T-helper 22 cell (primary cell): Measurements from ENCODE around the gene RAB37.

Experiments used
- DNase-seq: peaks from one replicate; pipeline ENCODE4 v3.0.0-alpha.2; 2020; ENCODE audit warnings: low read depth

Gene RAB37

DNA sequence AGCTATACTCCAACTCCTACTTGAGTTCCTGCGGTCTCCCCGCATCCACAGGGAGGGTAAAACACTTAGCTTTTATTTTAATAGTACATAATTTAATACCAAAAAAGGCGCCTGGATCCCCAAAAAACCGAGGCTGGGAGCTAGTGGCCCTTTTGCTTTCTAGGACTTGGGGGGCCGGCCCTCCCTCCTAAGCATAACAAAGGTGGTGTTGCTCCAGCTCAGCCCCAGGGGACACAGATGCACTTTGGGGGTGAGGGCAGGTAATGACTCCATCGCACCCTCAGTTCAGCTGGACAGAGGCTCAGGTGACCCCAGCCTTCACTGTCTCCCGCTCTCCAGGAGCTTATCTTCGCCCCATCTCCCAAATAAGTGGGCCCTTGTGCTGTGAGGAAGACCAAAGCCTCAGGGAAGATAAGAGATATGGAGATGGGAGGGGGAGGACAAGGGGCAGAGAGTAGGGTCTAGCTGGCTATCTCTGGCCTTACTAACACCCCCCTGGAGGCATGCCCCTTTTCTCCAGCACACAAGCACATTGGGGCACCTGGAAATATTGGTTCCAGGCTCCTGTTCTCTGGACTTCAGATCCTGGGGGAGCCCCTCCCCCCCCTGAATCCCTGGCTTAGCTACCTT, 8.6 kb downstream of the RAB37 start:
- no peak for DNase-seq

DNA sequence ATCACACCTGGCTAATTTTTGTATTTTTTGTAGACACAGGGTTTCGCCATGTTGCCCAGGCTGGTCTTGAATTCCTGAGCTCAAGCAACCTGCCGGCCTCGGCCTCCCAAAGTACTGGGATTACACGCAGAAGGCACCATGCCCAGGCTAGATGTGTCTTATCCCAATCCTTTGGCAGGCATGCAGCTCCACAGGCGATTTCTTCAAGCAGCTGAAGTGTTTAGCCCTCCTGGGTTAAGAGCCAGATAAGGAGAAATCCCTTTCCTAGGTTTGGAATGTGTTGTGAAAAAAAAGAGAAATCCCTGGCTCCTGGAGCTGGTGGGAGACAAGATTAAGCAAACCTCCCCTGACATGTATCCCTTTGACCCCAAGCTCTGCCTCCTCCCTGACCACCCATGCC, 9.3 kb downstream of the RAB37 start:
- no peak for DNase-seq

- DNase-seq, result no peak
Observed at GRCh38 chr17:74746922-74747321, 9.9 kb downstream of the RAB37 start.

- DNase-seq, result no peak
Observed at GRCh38 chr17:74748279-74748528, 11.1 kb downstream of the RAB37 start.

GRCh38 chr17:74748529-74749278, 11.6 kb downstream of the RAB37 start, which contains the start of gene NHERF1:
Gene NHERF1 (plus strand): TSS chr17:74748628. CDS start chr17:74748847, 219 bp downstream.
- DNase-seq, result peak; percentile 90

DNA sequence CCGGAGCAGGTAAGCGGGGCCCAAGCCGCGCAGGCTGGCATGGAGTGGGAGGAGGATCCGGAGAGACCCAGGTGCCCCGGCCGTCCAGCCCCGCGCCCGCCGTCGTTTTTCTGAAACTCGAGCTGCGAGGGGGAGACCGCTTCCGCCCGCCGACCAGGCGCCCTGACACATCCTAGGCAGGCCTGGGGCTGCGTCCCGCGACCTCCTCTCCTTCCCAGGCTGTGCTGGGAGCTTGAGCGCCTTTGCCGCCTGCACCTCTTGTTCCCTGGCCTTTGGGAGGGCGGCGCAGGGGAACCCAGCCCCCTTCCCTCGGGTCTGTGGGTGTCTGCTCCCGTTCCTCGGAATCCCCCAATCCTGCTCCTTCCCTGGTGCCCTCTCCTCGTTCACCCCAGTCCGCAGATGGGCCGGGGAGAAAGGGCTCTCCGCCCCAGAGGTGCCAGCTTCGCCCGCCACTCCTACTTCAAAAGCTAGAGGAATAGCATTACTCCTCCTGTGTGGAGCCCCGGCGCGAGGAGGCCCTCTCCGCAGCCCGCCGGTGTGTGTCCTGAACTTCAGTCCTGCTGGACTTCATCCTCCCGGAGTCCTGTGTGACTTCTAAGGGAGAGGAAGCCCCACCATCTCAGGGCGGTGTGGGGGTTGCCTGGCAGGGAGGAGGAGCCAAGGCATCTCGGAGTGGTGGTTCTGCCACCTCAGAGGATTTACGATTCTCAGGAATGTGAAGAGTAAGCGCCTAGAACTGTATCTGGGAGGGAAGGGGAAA, 12.4 kb downstream of the RAB37 start:
- no peak for DNase-seq

DNA sequence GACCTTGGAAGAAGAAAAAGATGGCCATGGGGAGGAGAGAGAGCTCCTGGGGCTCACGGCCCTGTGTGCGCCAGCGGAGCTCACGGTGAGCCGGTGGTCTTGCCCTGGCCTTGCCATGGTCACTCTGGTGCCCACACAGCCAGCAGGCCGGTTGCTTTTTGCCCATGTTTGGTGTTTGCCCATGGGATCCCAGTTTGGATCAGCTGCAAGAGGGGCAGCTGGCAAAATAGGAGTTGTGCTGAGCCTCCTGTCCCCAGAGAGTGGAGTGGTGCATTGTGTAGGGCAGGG, 12.9 kb downstream of the RAB37 start:
- no peak for DNase-seq

GRCh38 chr17:74750327-74751069, 13.4 kb downstream of the RAB37 start:
- no peak for DNase-seq

GRCh38 chr17:74752415-74752814, 15.4 kb downstream of the RAB37 start:
- DNase-seq, result no peak

DNA sequence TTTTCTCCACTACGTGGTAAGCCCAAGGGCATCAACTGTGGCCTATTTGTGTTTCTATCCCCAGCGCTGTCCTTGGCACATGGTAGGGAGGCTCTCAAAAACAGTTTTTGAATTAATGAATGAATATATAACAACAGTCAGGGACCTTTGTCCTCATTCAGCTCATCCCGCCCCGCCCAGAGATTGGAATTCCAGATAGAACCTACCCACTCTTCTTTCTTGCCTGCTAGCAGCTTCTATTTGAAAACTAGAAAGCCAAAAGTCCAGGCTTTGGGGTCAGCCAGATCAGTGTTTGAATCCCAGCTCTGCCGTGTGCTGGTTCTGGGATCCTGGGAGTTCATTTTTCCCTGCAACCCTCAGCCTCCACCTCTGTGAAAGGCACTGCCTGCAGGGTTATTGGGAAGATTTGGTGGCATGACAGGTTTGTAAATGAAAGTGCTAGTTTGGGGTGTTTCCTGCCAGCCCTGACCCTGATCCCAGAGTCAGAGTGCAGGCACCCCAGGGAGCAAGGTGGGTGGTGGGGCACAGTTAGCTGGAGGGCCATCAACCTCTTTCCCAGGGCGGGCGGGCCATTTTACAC, 15.9 kb downstream of the RAB37 start:
- no peak for DNase-seq

DNA sequence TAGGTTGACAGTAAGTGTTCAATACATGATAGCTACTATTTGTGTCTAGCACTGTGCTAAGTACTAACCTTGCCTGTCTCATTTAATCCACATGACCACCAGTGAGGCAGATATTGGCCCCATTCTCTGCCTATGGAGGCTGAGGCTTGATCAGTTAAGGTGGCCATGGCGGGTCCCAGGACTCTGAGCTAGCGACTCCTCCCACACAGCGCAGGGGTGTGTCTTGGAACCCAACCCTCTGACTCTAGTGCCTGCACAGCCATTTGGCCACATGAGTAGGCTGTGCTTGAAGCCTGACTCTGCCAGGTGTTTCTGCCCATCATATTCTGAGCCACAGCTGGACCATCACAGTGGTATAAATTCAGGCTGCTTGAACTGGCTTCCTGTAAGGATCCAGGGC, 17.8 kb downstream of the RAB37 start:
- DNase-seq, result no peak

DNA sequence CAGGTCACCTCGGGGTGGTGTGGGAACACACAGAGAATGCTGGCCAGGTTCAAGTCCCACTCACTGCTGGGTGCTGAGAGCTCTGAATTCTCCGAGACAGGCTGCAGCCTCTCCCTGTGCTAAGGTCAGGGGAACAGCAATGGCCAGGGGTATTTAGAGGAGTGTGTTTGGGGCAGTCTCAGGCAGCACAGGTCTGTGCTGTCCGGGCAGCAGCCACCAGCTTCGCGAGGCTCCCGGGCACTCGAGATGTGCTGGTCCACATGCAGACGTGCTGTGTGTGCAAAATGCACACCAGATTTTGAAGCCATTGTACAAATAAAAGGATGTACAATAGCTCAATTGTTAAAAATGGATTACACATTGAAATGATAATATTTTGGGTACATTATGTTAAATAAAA, 18.5 kb downstream of the RAB37 start:
- no peak for DNase-seq

- DNase-seq, result no peak
Observed at GRCh38 chr17:74756891-74757290, 19.8 kb downstream of the RAB37 start.

- DNase-seq, result no peak
Observed at GRCh38 chr17:74757502-74757901, 20.4 kb downstream of the RAB37 start.

DNA sequence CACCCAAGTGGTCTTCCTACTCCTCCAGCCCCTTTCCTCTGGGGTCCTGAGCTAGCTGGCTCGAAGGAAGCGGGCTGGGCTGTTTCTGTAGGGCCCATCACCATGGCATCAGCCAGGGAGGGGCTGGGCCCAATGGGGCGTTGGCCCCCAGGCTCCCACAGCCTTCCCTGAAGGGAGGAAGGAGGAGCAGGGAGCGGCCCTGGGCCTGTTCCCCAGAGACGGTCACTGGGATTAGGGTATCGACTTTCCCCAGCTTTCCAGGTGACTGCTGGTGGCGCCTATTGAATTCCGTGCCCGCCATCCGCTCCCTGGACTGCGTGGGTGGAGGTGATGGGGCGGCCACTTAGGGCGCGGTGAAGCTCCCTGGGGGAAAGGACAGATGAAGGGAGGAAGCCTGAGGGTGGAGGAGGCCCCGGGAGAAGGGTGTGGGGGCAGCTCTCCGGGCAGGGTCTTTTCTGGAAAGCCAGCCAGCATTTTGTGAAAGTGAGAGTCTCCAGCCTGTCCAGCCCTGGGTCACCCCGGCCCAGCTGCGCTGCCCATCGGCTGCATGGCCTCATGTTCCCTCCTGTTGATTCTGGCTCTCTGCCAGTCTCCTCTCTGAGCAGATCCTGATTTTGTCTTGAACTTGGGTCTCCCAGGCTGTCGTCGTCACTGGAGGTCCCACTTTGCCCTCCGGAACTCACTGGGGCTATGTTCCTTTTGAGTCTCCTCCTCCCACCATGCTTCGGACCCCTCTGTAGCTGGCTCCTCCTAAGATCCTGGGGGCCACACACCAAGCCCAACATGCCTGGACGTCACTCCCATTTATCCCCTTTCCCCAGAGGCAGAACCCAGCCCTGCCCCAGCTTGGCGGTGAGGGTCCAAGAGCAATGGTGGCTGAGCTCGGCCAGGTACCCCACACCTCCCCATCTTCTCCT, 21.1 kb downstream of the RAB37 start:
- DNase-seq, result no peak

DNA sequence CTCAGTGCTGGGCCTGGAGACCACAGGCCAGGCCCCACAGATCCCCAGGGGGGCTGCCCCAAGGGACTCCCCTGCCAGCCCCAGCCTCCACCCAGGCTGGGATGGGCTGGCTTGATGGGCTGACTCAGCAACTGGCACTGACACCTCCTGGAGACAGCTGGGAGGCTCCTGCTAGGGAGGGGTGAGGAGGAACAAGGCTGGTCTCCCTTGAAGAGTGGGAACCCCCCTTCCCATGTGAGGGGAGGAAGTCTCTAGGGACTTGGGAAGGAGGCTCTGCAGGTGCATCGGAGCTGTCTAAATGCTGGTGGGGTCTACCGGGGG, 21.8 kb downstream of the RAB37 start:
- no peak for DNase-seq

- peak; percentile 43 for DNase-seq
Observed at GRCh38 chr17:74759243-74759801, 22.3 kb downstream of the RAB37 start.

- DNase-seq, result no peak
Observed at GRCh38 chr17:74759941-74760340, 22.9 kb downstream of the RAB37 start.

DNA sequence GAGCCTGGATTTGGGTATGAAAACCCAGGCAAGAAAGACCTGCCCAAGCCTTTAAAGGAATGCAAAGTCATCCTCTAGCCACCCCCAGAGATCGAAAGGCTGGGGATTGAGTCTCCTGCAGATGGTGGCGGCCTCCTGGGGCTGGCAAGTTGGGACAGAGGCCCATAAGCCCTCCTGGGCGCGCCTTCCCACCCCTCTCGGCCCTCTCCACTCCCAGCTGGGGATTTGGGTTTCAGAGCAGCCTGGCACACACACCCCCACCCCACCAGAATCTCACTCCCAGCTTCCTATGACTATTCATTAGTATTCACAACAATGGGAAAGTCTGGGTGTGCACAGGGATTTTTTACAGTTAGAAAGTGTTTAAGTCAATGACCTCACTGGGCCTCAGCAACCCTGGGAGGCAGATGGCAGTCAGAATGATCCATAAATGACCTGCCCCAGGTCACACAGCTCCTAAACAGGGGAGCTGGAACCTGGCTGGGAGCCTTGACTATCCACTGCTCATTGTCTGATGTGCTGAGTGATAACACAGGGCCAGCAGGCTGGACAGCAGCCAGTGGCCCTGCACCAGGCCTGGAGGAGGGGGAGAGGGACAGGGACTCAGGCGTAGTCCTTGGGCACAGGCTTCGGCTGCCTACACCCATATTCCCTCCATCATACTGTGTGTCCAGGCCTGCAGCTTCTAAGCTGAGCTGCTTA, 23.5 kb downstream of the RAB37 start:
- DNase-seq, result no peak

DNA sequence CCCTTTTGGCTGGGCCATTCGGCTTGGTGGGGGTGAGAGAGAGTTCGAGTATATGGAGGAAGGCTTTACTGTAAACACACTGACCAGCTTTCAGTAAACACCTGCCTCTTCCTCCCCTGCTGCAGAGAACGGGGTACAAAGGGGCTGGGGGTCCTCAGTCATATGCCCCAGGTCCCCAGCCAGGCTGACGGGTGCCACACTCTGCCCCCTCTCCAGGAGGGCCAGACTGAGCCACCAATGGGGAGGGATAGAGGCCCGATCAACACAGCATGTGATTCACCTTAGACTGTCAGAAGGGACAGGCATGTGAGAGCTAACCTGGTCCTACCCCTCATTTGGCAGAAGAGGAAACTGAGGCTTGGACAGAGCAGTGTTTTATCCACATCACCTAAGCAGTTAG, 24.4 kb downstream of the RAB37 start:
- no peak for DNase-seq

- DNase-seq, result no peak
Observed at GRCh38 chr17:74761931-74762330, 24.9 kb downstream of the RAB37 start.
